Natural killer cell treated with Interleukin-12 subunit alpha and Interleukin-12 subunit beta and Interleukin-15 and Interleukin-18, amount 100 ng/mL, for 72 hours (primary cell): Measurements from ENCODE around the gene TBX18. TPM values are rescaled to one million over a fixed set of nuclear protein-coding genes. Genes with fewer than 3 reads are reported as not detected.

Experiments used
- ATAC-seq, 2 donors: fragments of 150-1000 bp; cut with Tn5 transposase in 1 of 2; sonication (Bioruptor Pico), chemical (Tn5 transposase) in 1 of 2; 2 replicates each; pipeline ENCODE4 v1.10.0; 2021
- DNase-seq: peaks from one replicate; pipeline ENCODE4 v3.0.0; 2022; ENCODE audit warnings: low spot score
- H3K27ac Mint-ChIP-seq, 2 donors: 1 replicate in 1 of 2; 2 replicates in 1 of 2; pipeline ENCODE4 v1.8.0; 2022; ENCODE audit warnings: mixed read lengths in 2 of 2, mild to moderate bottlenecking in 1 of 2, moderate library complexity in 1 of 2
- H3K27me3 Mint-ChIP-seq, 2 donors: 1 replicate in 1 of 2; 2 replicates in 1 of 2; pipeline ENCODE4 v1.8.0; 2022; ENCODE audit warnings: mixed read lengths in 2 of 2
- H3K36me3 Mint-ChIP-seq: one replicate; pipeline ENCODE4 v1.8.0; 2022; ENCODE audit warnings: mixed read lengths
- H3K4me1 Mint-ChIP-seq, 2 donors: 1 replicate in 1 of 2; 2 replicates in 1 of 2; pipeline ENCODE4 v1.8.0; 2022; ENCODE audit warnings: low read depth in 2 of 2, mixed read lengths in 2 of 2, mild to moderate bottlenecking in 1 of 2
- H3K4me3 Mint-ChIP-seq: one replicate; pipeline ENCODE4 v1.8.0; 2022; ENCODE audit warnings: mixed read lengths
- H3K9me3 Mint-ChIP-seq: 2 replicates; pipeline ENCODE4 v1.8.0; 2022; ENCODE audit warnings: mixed read lengths
- total RNA-seq, 2 donors: library from RNA; stranded (reverse); gene quantifications; one replicate each; pipeline ENCODE4 v1.2.3, GENCODE V29; 2022

Gene TBX18
- total RNA-seq = not detected

DNA sequence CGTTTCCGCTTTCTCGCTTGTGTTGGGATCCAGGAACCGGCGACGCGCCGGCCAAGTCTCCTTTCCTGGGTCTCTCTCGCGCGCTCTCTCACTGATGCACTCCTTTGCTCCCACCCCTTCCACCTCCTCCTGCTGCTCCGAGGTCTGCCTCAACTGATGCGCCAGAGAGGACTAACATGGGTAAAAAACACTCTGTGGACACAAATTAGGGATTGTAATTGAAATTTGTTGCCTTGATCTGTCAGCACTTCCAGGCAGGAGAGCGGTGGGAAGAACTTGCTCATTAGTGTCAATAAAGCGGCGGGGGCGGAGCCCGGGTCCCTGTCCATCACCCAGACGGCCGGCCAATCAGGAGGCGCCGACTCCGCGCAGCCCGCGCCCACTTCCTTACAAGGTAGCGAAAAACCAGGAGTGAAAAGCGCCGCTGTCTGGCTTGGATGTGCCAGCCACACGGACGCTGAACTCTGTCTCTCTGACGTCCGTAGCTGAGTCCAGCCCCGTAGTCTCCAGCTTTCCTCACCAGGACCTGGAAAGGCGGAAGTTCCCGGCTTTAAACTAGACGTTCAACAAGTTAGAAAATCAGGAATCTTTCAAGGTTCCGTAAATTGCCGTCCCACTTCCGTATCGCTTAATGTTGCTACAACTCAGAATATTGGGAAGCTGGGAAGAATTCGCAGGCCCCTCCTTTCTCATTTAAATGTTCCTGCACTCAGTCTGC lies at the start of gene TBX18:
Gene TBX18, minus strand, starts transcription at position 267 of the 718 bp plus-strand sequence. CDS start 417 bp downstream, outside the sequence.
- peaks cover 5% of the 10 kb centered on the region for H3K9me3 Mint-ChIP-seq
- no peak within 1 kb of the TSS for H3K4me3 Mint-ChIP-seq
- peaks cover 8% of the 10 kb centered on the region for H3K36me3 Mint-ChIP-seq
- no peak within 1 kb of the TSS for H3K27ac Mint-ChIP-seq
- peak in 1 of 2 donors; percentile 57 for ATAC-seq
- DNase-seq = no peak
- peaks cover 42 to 54% of the 10 kb centered on the region in 2 donors for H3K27me3 Mint-ChIP-seq
- H3K4me1 Mint-ChIP-seq = no peaks in the 10 kb centered on the region

DNA sequence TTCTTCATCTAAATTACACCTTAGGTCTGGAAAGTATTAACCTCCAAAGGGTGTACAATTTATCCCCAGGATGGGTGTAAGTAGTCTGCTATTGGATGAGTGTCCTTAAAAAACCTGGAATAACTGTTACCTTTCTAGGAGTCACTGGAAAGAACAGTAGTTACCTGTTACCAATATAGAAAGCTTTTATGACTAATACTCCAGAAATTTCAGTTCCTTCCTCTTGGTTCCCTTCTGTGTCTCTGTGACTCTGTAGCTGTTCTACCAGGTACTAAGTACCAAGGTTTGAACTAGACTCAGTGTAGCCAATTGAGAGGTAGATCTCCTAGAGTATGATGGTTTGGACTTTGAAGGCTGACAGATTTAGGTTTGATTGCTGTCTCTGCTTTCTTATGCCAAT lies 47.0 kb upstream of the TBX18 start:
- H3K9me3 Mint-ChIP-seq = peaks cover 4% of the 10 kb centered on the region
- no peaks in the 10 kb centered on the region for H3K36me3 Mint-ChIP-seq
- H3K4me1 Mint-ChIP-seq = no peaks in the 10 kb centered on the region
- H3K27ac Mint-ChIP-seq = no peak overlapping the region
- DNase-seq = no peak
- H3K4me3 Mint-ChIP-seq = no peak overlapping the region
- no peaks in the 10 kb centered on the region for H3K27me3 Mint-ChIP-seq
- ATAC-seq = no peak

DNA sequence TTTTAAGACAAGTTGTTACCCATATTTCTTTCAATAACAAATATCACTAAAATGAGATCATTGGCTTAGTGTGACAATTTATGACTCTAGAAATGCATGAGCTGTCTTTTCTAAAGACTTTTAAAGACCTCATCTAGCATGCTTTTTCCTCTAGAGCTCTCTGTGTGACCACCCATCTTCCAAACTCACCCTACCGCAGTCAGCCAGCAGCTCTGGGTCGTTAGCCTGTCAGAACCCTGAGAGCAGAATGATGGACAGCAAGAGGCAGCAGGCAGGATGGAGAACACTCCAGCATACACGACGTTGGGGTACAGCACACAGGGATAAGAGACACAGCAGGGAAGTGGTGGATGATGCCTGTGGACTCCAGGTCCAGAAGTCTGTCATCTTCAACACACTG lies 45.1 kb upstream of the TBX18 start:
- Mint-ChIP-seq H3K27ac (no peak overlapping the region), H3K36me3 (no peaks in the 10 kb centered on the region), H3K4me1 (no peaks in the 10 kb centered on the region), H3K9me3 (no peaks in the 10 kb centered on the region), H3K4me3 (no peak overlapping the region), H3K27me3 (no peaks in the 10 kb centered on the region)
- DNase-seq (no peak), ATAC-seq (no peak)

DNA sequence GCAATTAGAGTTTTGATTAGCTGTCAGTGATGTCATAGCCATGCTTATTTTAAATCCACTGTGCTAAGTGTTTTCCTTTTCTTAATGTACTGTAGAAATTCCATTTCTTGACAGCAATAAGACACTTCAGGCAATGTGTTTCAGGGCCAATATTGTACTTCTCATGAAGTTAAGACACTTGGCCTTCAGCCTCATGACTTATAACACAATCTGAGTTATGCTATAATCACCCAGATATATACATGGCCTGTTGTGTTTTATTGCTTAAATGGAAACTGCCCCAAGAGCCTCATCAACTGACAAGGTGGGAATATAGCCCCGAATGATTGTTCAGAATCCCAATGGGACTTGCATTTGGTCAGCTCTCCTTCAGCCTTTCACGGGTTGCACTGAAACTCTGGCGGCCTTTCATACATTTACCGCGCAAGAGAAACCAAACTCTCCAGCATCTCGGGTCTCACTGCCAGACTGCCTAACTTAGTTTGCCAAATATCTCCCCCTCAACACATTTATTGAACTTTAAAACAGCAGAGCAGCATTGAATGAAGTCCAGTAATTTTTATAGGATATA lies 44.2 kb upstream of the TBX18 start:
- no peaks in the 10 kb centered on the region for H3K27me3 Mint-ChIP-seq
- ATAC-seq (no peak), DNase-seq (no peak)
- no peak overlapping the region for H3K4me3 Mint-ChIP-seq
- H3K36me3 Mint-ChIP-seq = no peaks in the 10 kb centered on the region
- H3K9me3 Mint-ChIP-seq = no peaks in the 10 kb centered on the region
- H3K27ac Mint-ChIP-seq = no peak overlapping the region
- H3K4me1 Mint-ChIP-seq = no peaks in the 10 kb centered on the region

DNA sequence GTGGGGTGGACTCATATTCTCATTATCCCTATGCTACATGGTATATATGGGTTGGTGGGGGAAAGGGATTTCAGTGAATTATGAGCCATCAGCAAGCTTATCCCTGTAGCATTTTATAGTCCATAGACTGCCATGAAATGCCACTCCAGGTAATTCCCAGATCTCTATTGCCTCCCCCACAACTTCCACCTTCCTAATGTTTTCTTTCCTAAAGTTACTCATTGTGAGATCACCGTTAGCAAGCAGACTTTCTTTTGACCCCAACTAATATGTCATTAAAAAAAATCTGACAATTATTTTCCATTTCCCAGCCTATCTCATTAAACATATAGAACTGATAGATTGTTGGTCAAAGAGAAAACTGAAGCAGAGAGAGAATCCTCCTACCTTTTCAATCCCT lies 40.7 kb upstream of the TBX18 start:
- Mint-ChIP-seq H3K9me3 (no peaks in the 10 kb centered on the region), H3K36me3 (no peaks in the 10 kb centered on the region), H3K27ac (no peak overlapping the region), H3K4me1 (no peaks in the 10 kb centered on the region), H3K4me3 (no peak overlapping the region), H3K27me3 (no peaks in the 10 kb centered on the region)
- no peak for DNase-seq
- ATAC-seq = no peak

DNA sequence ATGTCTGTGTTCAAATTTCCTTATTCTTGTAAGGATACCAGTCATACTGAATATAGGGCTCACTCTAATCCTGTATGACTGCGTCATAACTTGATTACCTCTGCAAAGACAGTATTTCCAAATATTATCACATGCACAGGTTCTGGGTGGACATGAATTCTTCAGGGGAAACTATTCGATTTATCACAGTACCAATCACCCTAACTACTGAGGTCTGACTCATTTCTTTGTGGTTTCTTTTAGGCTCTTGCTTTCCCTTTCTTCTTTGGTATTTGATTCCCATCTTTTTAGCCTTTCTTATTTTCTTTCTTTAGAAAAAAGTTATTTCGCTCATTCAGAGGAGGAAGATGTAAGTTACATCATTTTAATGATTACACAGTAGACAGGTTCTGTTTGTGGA lies 40.3 kb upstream of the TBX18 start:
- H3K4me1 Mint-ChIP-seq = no peaks in the 10 kb centered on the region
- no peak for DNase-seq
- H3K27me3 Mint-ChIP-seq = no peaks in the 10 kb centered on the region
- no peaks in the 10 kb centered on the region for H3K9me3 Mint-ChIP-seq
- H3K36me3 Mint-ChIP-seq = no peaks in the 10 kb centered on the region
- no peak for ATAC-seq
- no peak overlapping the region for H3K27ac Mint-ChIP-seq
- H3K4me3 Mint-ChIP-seq = no peak overlapping the region

DNA sequence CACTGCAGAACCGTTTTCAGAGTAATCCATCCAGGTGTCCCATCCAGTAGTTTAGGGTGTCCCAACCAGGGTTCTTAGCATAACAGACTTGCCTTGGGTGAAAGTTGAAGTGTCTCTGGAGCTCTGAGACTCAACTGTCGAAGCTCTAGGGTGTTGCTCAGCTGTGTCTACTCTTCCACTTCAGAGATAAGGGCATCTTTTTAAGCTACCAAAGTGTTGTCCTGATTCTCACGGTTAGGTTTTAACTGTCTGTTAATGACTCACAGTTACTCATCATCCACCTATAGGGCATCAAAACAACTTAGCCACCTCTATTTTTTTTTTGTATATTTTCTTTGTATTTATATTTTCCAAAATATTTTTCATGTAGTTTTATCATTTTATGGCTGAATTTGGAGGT lies 36.9 kb upstream of the TBX18 start:
- no peak overlapping the region for H3K27ac Mint-ChIP-seq
- peaks cover 8% of the 10 kb centered on the region for H3K9me3 Mint-ChIP-seq
- H3K27me3 Mint-ChIP-seq = no peaks in the 10 kb centered on the region
- H3K4me1 Mint-ChIP-seq = no peaks in the 10 kb centered on the region
- no peak overlapping the region for H3K4me3 Mint-ChIP-seq
- ATAC-seq = no peak
- H3K36me3 Mint-ChIP-seq = no peaks in the 10 kb centered on the region
- no peak for DNase-seq

DNA sequence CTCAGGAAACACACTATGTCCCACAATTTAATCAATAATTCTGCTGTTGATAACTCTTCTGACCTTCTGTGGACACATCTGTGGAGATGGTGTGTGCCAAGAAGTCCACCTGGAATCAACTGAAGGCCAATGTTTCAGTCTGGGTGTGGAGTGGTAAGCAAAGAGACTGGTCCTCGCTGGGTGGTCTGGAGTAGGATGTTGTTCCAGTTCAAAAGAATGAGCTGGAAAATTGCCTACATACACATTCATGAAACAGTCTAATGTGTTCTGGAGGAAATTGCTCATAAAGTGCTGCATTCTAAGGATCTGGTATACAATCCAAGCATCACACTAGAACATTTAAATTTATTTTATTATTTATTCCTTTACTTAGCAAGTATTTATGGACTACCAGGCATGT lies 33.9 kb upstream of the TBX18 start:
- ATAC-seq = no peak
- Mint-ChIP-seq H3K4me1 (no peaks in the 10 kb centered on the region), H3K9me3 (peaks cover 12% of the 10 kb centered on the region), H3K36me3 (no peaks in the 10 kb centered on the region), H3K27me3 (no peaks in the 10 kb centered on the region), H3K27ac (no peak overlapping the region), H3K4me3 (no peak overlapping the region)
- no peak for DNase-seq

DNA sequence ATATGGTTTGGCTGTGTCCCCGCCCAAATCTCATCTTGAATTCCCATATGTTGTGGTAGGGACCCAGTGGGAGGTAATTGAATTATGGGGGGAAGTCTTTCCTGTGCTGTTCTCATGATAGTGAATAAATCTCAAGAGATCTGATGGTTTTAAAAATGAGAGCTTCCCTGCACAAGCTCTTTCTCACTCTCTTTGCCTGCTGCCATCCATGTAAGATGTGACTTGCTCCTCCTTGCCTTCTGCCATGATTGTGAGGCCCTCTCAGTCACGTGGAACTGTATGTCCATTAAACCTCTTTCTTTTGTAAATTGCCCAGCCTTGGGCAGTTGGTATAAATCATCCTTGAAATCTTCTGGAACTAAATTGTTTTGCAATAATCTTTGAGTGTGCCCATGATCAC lies 31.9 kb upstream of the TBX18 start:
- no peaks in the 10 kb centered on the region for H3K36me3 Mint-ChIP-seq
- no peaks in the 10 kb centered on the region for H3K27me3 Mint-ChIP-seq
- peaks cover 12% of the 10 kb centered on the region for H3K9me3 Mint-ChIP-seq
- DNase-seq (no peak), ATAC-seq (no peak)
- H3K4me1 Mint-ChIP-seq = no peaks in the 10 kb centered on the region
- no peak overlapping the region for H3K27ac Mint-ChIP-seq
- H3K4me3 Mint-ChIP-seq = no peak overlapping the region

DNA sequence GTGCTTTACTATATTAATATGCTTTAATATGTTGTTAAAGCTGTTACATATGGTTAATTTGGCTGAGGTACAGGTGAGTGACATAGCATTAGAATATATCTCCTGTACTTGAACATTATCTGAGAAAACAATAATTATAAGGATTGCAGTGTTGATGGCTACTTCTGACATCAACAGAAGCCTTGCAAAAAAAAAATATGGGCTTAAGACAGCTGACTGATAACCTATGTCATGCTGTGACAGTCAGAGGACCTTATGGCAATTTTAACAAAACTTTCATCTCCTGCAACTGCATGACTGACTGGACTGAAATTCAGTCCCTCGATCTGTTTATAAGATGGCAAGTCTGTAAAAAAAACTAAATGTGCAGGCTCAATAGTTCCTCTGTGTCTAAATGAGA lies 27.5 kb upstream of the TBX18 start:
- DNase-seq = no peak
- Mint-ChIP-seq H3K27me3 (no peaks in the 10 kb centered on the region), H3K4me3 (no peak overlapping the region), H3K36me3 (no peaks in the 10 kb centered on the region), H3K9me3 (peaks cover 12% of the 10 kb centered on the region), H3K27ac (no peak overlapping the region), H3K4me1 (no peaks in the 10 kb centered on the region)
- no peak for ATAC-seq

DNA sequence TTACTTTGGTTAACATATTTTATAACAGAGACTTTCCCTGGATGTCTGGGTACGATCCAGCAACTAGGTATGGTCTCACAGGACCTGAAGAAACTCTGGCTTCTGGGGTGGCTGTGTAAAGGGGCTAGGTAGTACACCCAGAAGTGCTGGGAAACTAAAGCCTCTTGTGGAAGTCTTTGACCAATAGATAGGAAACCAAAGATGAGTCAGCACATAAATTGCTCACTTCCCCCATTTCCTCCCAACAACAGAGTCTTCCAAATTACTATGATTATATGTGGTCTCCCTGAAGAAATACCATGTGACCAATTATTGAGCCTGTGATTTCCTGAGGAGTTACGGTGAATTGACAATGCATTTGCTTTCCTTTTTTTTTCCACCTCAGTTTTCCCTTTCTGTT lies 26.8 kb upstream of the TBX18 start:
- H3K27me3 Mint-ChIP-seq = no peaks in the 10 kb centered on the region
- no peak overlapping the region for H3K27ac Mint-ChIP-seq
- no peak for DNase-seq
- H3K36me3 Mint-ChIP-seq = no peaks in the 10 kb centered on the region
- peaks cover 7% of the 10 kb centered on the region for H3K9me3 Mint-ChIP-seq
- H3K4me1 Mint-ChIP-seq = no peaks in the 10 kb centered on the region
- ATAC-seq = no peak
- no peak overlapping the region for H3K4me3 Mint-ChIP-seq

DNA sequence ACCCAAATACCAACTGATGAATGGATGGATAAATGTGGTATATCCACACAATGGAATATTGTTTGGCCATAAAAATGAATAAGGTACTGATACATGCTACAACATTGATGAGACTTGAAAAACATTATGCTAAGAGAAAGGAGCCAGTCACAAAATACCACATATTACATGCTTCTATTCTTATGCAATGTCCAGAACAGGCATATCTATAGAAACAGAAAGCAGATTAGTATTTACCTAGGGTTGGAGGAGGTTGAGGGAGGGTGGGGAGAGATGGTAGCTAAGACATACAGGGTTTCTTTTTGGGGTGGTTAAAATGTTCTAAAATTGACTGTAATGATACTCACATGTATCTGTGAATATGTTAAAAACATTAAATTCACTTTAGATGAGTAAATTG lies 24.8 kb upstream of the TBX18 start:
- no peaks in the 10 kb centered on the region for H3K27me3 Mint-ChIP-seq
- ATAC-seq = no peak
- no peak overlapping the region for H3K4me3 Mint-ChIP-seq
- H3K9me3 Mint-ChIP-seq = peaks cover 3% of the 10 kb centered on the region
- no peaks in the 10 kb centered on the region for H3K36me3 Mint-ChIP-seq
- DNase-seq = no peak
- no peak overlapping the region for H3K27ac Mint-ChIP-seq
- H3K4me1 Mint-ChIP-seq = no peaks in the 10 kb centered on the region

DNA sequence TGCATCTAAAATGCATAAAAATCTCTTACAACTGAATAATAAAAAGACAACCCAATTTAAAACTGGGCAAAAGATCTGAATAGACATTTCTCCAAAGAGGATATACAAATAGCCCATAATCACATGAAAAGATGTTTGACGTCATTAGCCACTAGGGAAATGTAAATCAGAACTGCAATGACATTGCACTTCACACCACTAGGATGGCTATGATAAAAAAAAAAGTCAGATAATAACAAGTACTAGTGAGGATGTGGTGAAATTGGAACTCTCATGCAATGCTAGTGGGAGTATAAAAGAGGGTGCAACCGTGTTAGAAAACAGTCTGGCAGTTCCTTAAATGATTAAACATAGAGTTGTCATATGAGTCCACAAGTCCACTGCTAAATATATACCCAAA lies 24.3 kb upstream of the TBX18 start:
- H3K36me3 Mint-ChIP-seq = no peaks in the 10 kb centered on the region
- H3K4me3 Mint-ChIP-seq = no peak overlapping the region
- H3K4me1 Mint-ChIP-seq = no peaks in the 10 kb centered on the region
- DNase-seq (no peak), ATAC-seq (no peak)
- H3K9me3 Mint-ChIP-seq = peaks cover 3% of the 10 kb centered on the region
- no peaks in the 10 kb centered on the region for H3K27me3 Mint-ChIP-seq
- H3K27ac Mint-ChIP-seq = no peak overlapping the region

DNA sequence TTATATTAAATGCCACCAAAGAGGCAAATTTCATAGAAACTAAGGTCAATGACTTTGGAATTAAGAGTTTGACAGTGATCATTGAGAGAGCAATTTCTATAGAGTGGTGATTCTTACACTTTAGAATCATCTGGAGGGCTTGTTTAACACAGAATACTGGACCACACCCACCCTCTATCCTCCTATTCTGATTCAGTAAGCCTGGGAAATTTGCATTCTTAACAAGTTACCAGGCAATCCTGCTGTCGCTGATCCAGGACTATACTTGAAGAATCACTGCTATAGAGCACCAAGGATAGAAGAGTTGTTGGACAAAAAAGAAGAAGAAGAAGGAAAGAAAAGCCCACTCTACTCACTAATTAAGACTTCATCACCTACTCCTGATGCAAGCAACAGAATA lies 21.3 kb upstream of the TBX18 start:
- Mint-ChIP-seq H3K36me3 (no peaks in the 10 kb centered on the region), H3K9me3 (peaks cover 3% of the 10 kb centered on the region), H3K27me3 (no peaks in the 10 kb centered on the region), H3K4me3 (no peak overlapping the region), H3K4me1 (no peaks in the 10 kb centered on the region), H3K27ac (no peak overlapping the region)
- ATAC-seq (no peak), DNase-seq (no peak)

DNA sequence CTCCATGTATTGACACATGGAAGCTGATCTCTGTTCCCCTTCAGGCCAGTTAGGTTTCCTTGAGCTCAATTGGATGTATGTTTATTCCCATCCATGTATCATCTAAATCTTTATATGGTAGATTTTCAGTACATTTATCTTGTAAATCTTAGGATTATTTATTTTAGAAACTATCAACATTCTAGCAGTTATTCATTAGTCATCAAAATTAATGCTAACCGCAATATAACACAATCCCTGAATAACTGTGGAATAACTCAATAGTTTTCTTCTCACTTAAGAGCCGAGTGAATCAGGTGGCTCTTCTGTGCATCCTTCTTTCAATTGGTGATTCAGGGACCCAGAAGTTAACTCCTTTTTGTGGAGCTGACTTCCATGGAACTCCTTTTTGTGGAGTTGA lies 15.5 kb upstream of the TBX18 start:
- ATAC-seq (no peak), DNase-seq (no peak)
- no peaks in the 10 kb centered on the region for H3K9me3 Mint-ChIP-seq
- H3K27ac Mint-ChIP-seq = no peak overlapping the region
- peaks cover 17 to 26% of the 10 kb centered on the region in 2 donors for H3K27me3 Mint-ChIP-seq
- no peak overlapping the region for H3K4me3 Mint-ChIP-seq
- no peaks in the 10 kb centered on the region for H3K4me1 Mint-ChIP-seq
- no peaks in the 10 kb centered on the region for H3K36me3 Mint-ChIP-seq
